ENCODE measurements around the gene CHKB.

- TF ChIP-seq CTCF (IDR thresholded peaks at IDR 0.05) (no peak), POLR2A (IDR thresholded peaks at IDR 0.05) (no peak)
Observed at GRCh38 chr22:50548921-50549790, 33.5 kb downstream of the CHKB start.

Data from body of pancreas (tissue), 4 donors.